ENCODE results near the gene OTULINL. TPM values are rescaled to one million over a fixed set of nuclear protein-coding genes. Genes with fewer than 3 reads are reported as not detected.

The OTULINL gene
- total RNA-seq, 1 donor from 2014 or later, result 0.21 TPM

DNA sequence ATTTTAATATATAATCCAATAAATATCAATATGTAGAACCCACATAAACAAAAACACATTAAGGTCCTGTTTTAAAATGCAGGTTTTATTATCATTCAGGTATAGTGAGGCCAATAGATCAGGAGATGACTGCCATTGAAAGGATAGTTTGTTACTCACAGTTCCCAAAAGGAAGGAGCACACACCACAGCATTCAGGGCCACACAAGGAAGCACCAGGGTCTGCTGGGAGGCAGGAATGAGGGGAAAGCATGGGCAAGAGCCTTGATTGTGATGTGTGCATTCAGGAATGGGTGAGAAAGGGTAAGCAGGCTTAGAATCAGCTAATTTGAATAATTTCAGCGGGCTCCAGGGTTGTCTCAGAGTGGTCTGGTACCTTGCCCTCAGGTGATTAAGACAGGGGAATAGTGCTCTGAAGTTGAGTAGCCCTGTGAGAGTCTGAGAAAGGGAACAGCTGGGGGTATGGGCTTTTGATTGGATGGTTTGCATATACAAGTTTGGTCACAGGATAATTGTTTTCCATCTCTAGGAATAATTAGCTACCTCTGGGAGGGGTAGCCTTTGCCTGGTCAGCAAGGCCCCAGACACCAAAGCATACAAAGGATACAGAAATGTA lies 63.1 kb downstream of the OTULINL start:
- TF ChIP-seq, protein P1, sequence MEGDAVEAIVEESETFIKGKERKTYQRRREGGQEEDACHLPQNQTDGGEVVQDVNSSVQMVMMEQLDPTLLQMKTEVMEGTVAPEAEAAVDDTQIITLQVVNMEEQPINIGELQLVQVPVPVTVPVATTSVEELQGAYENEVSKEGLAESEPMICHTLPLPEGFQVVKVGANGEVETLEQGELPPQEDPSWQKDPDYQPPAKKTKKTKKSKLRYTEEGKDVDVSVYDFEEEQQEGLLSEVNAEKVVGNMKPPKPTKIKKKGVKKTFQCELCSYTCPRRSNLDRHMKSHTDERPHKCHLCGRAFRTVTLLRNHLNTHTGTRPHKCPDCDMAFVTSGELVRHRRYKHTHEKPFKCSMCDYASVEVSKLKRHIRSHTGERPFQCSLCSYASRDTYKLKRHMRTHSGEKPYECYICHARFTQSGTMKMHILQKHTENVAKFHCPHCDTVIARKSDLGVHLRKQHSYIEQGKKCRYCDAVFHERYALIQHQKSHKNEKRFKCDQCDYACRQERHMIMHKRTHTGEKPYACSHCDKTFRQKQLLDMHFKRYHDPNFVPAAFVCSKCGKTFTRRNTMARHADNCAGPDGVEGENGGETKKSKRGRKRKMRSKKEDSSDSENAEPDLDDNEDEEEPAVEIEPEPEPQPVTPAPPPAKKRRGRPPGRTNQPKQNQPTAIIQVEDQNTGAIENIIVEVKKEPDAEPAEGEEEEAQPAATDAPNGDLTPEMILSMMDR (IDR thresholded peaks at IDR 0.05), result no peak
- H3K4me3 ChIP-seq, result no peak overlapping the region
- H3K4me1 ChIP-seq, result no peaks in the 10 kb centered on the region
- no peaks in the 10 kb centered on the region for H3K27me3 ChIP-seq
- H3K36me3 ChIP-seq, result no peaks in the 10 kb centered on the region
- H3K9me3 ChIP-seq, result no peaks in the 10 kb centered on the region
- DNase-seq (ENCODE audit: low spot score in 2 of 2), result no peak
- intact Hi-C loops (cut with DNase I), result loop anchor here (5.0 kb wide), 2 partner anchors 292 to 657 kb away; no protein-coding TSS in a partner anchor
- no peak overlapping the region for H3K27ac ChIP-seq

DNA sequence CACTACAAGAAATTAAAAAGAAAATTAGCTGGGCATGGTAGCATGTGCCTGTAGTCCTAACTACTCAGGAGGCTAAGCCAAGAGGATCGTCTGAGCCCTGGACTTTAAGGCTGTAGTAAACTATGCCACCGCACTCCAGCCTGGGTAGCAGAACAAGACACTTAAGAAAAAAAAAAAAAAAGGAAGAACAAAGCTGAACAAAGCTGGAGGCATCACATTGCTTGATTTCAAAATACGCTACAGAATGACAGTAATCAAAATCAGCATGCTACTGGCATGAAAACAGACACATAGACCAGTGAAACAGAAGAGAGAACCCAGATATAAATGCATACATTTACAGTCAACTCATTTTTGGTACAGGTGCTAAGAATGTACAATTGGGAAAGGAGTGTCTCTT lies 68.5 kb downstream of the OTULINL start:
- H3K4me1 ChIP-seq, result no peaks in the 10 kb centered on the region
- intact Hi-C loops (cut with DNase I), result no loop called here
- no peaks in the 10 kb centered on the region for H3K27me3 ChIP-seq
- no peak overlapping the region for H3K4me3 ChIP-seq
- H3K9me3 ChIP-seq, result no peaks in the 10 kb centered on the region
- no peak overlapping the region for H3K27ac ChIP-seq
- TF ChIP-seq, protein P1 (IDR thresholded peaks at IDR 0.05), result no peak
- no peak for DNase-seq (ENCODE audit: low spot score in 2 of 2)
- no peaks in the 10 kb centered on the region for H3K36me3 ChIP-seq

DNA sequence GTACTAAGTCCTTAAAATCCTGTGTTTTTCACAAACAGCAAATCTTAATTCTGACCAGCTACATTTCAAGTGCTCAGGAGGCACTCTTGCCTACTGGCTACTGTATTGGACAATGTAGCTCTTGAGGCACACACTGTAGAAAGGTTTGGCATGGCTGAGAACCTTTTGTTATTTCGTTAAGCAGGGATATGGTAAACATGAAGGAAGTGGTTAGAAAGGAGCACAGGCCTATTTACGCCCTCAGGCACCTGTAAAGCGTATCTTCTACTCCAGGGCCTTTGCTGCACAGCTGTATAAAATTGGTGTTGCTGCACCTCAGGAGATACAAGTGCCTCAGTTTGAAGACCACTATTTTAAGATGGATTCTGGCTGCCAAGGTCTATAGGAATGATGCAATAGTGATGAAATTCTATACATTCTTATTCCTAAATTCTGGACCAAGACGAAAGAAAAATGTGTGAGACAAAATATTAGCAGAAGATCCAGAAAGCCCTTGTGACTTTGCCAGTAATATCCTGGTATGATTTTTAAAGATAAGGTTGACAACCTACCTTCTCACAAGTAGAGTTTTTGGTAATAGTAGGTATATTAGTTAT lies 73.7 kb downstream of the OTULINL start:
- Histone ChIP-seq H3K4me1 (no peaks in the 10 kb centered on the region), H3K27ac (no peak overlapping the region), H3K9me3 (no peaks in the 10 kb centered on the region), H3K36me3 (no peaks in the 10 kb centered on the region), H3K4me3 (no peak overlapping the region), H3K27me3 (no peaks in the 10 kb centered on the region)
- intact Hi-C loops (cut with DNase I), result no loop called here
- TF ChIP-seq, protein P1 (IDR thresholded peaks at IDR 0.05), result no peak
- no peak for DNase-seq (ENCODE audit: low spot score in 2 of 2)

DNA sequence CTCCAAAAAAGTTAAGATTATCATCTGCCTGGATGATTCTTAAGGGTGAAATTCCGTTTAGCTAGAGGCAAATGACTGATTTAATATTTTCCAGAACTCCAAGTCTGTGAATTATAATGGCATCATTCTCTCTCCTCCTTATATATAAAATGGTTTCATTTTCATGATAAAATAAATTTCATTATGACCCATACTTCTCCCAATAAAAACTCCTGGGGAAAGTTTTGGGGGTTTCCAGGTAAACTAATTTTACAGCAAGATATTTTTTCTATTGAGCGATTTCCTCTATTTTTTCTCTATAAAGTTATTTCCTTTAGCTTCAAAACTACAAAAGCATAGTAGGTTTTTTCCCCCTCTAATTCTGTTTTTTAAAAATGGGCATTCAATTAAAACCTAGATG lies 75.3 kb downstream of the OTULINL start:
- TF ChIP-seq, protein P1 (IDR thresholded peaks at IDR 0.05), result no peak
- Histone ChIP-seq H3K4me3 (no peak overlapping the region), H3K27ac (no peak overlapping the region), H3K27me3 (no peaks in the 10 kb centered on the region), H3K9me3 (no peaks in the 10 kb centered on the region), H3K4me1 (no peaks in the 10 kb centered on the region), H3K36me3 (no peaks in the 10 kb centered on the region)
- intact Hi-C loops (cut with DNase I), result no loop called here
- no peak for DNase-seq (ENCODE audit: low spot score in 2 of 2)

DNA sequence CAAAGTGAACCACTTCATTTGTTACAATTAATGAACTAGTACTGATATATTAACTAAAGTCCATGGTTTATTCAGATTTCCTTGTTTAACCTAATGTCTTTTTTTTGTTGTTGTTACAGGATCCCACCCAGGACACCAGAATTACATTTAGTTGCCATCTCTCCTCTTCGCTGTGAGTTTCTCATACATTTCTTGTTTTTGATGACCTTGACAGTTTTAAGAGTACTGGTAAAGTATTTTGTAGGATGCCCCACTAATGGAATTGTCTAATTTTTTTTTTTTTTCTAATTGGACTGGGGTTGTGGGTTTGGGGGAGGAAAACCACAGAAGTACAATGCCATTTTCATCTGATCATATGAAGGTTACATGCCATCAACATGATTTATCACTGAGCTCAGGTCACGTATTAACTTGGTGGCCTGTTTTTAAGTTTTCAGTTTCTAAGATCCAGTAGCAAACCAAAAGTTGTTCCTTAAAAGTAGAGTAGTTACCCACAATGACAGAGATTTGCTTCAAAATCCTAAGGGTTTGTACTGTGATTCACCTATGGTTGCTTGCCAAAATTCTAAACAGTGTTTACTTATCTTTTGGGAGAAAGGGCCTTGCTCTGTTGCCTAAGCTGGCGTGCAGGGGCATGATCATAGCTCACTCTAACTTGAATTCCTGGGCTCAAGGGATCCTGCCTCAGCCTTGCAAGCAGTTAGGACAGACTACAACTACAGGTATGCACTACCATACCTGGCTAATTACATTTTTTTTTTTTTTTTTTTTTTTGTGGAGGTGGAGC lies 78.4 kb downstream of the OTULINL start:
- Histone ChIP-seq H3K9me3 (no peaks in the 10 kb centered on the region), H3K27me3 (no peaks in the 10 kb centered on the region), H3K36me3 (no peaks in the 10 kb centered on the region), H3K4me1 (peaks cover 0 to 5% of the 10 kb centered on the region in 2 donors), H3K27ac (no peak overlapping the region), H3K4me3 (no peak overlapping the region)
- no peak for DNase-seq (ENCODE audit: low spot score in 2 of 2)
- TF ChIP-seq, protein P1 (IDR thresholded peaks at IDR 0.05), result no peak
- intact Hi-C loops (cut with DNase I), result loop anchor here (5.0 to 10.0 kb wide), 4 partner anchors 78 to 845 kb away; partner anchors contain the start of genes FBXL7 and OTULINL

All from ascending aorta (tissue), 2 donors.